Endodermal cell (in vitro differentiated cells): ENCODE results near the gene CORO2A. TPM values are rescaled to one million over a fixed set of nuclear protein-coding genes. Genes with fewer than 3 reads are reported as not detected.

Source experiments
- DNase-seq: peaks from one replicate; pipeline ENCODE4 v3.0.0-alpha.2; 2017
- H3K27ac ChIP-seq: 2 replicates; pipeline ENCODE4 v1.5.1; 2013; ENCODE audit warnings: mild to moderate bottlenecking, low read depth, low read length, moderate library complexity
- H3K27me3 ChIP-seq: 2 replicates; pipeline ENCODE4 v1.6.1; 2013; ENCODE audit warnings: mild to moderate bottlenecking, low read length, moderate library complexity; ENCODE audit not compliant: insufficient read depth, control insufficient read depth, poor library complexity, severe bottlenecking
- H3K36me3 ChIP-seq: 2 replicates; pipeline ENCODE4 v1.7.0; 2013; ENCODE audit warnings: mild to moderate bottlenecking, low read length, moderate library complexity; ENCODE audit not compliant: control insufficient read depth, insufficient read depth
- H3K4me1 ChIP-seq: one replicate; pipeline ENCODE4 v1.7.0; 2013; ENCODE audit warnings: low read length; ENCODE audit not compliant: control insufficient read depth, insufficient read depth
- H3K4me3 ChIP-seq: 2 replicates; pipeline ENCODE4 v1.5.1; 2013; ENCODE audit warnings: mild to moderate bottlenecking, low read length, moderate library complexity
- H3K9ac ChIP-seq: 2 replicates; pipeline ENCODE4 v1.6.1; 2013; ENCODE audit warnings: mild to moderate bottlenecking, low read length, moderate library complexity; ENCODE audit not compliant: poor library complexity, severe bottlenecking; ENCODE audit errors: extremely low read depth
- H3K9me3 ChIP-seq: 2 replicates; pipeline ENCODE4 v1.6.1; 2013; ENCODE audit warnings: mild to moderate bottlenecking, low read length, moderate library complexity; ENCODE audit not compliant: control insufficient read depth
- H3K27ac Mint-ChIP-seq: 2 replicates; pipeline ENCODE4 v1.8.0; 2020; ENCODE audit warnings: mixed read lengths
- H3K27me3 Mint-ChIP-seq: 2 replicates; pipeline ENCODE4 v1.8.0; 2021; ENCODE audit warnings: mild to moderate bottlenecking, mixed read lengths; ENCODE audit not compliant: insufficient read depth
- H3K36me3 Mint-ChIP-seq: 2 replicates; pipeline ENCODE4 v1.8.0; 2020; ENCODE audit warnings: low read depth, mixed read lengths
- H3K4me1 Mint-ChIP-seq: 2 replicates; pipeline ENCODE4 v1.8.0; 2020; ENCODE audit warnings: mixed read lengths
- H3K4me3 Mint-ChIP-seq: 2 replicates; pipeline ENCODE4 v1.8.0; 2020; ENCODE audit warnings: mild to moderate bottlenecking, moderate library complexity, mixed read lengths
- H3K9me3 Mint-ChIP-seq: 2 replicates; pipeline ENCODE4 v1.8.0; 2020; ENCODE audit warnings: mild to moderate bottlenecking, mixed read lengths
- WGBS, 2 experiments: methylation state at CpG; one replicate each; pipeline versions ENCODE4 v1.1.5 to v1.1.7; 2013; ENCODE audit warnings: missing lambda C conversion rate in 2 of 2, mixed read lengths in 1 of 2; ENCODE audit not compliant: insufficient coverage in 1 of 2, insufficient read length in 1 of 2; 5-methylcytosine and 5-hydroxymethylcytosine counted together
- total RNA-seq, 2 donors: library from RNA; stranded (reverse); fragmentation: NEBNext Ultra II Directional in 1 of 2; extraction: Animal tissue kit (Norgen Biotek cat#: 25700) in 1 of 2; gene quantifications; 2 replicates in 1 of 2; 3 replicates in 1 of 2; pipeline ENCODE4 v1.2.1, GENCODE V29; 2021
- TF ChIP-seq, protein P1 (sequence below): fragments of 200-600 bp; sonication (generic); conservative IDR thresholded peaks from 2 replicates; pipeline ENCODE4 v1.5.0; 2021; ENCODE audit warnings: antibody characterized with exemption, mild to moderate bottlenecking

The CORO2A gene
- total RNA-seq, 2 donors from 2014 or later, result 21.0 to 22.8 TPM

- H3K9me3 Mint-ChIP-seq, result no peaks in the 10 kb centered on the region
Observed at GRCh38 chr9:98158071-98158831, 34.2 kb downstream of the CORO2A start.

GRCh38 chr9:98157372-98157771 is 35.1 kb downstream of the CORO2A start:
- 96 to 98% methylated on average over 10 of the region's 10 CpGs for WGBS, 2 experiments
- Mint-ChIP-seq H3K36me3 (peaks cover 19% of the 10 kb centered on the region), H3K4me1 (no peaks in the 10 kb centered on the region), H3K9me3 (no peaks in the 10 kb centered on the region), H3K27ac (no peak overlapping the region), H3K4me3 (no peak overlapping the region), H3K27me3 (no peaks in the 10 kb centered on the region)
- no peaks in the 10 kb centered on the region for H3K27me3 ChIP-seq
- no peak overlapping the region for H3K4me3 ChIP-seq
- H3K9me3 ChIP-seq, result no peaks in the 10 kb centered on the region
- TF ChIP-seq, protein P1, sequence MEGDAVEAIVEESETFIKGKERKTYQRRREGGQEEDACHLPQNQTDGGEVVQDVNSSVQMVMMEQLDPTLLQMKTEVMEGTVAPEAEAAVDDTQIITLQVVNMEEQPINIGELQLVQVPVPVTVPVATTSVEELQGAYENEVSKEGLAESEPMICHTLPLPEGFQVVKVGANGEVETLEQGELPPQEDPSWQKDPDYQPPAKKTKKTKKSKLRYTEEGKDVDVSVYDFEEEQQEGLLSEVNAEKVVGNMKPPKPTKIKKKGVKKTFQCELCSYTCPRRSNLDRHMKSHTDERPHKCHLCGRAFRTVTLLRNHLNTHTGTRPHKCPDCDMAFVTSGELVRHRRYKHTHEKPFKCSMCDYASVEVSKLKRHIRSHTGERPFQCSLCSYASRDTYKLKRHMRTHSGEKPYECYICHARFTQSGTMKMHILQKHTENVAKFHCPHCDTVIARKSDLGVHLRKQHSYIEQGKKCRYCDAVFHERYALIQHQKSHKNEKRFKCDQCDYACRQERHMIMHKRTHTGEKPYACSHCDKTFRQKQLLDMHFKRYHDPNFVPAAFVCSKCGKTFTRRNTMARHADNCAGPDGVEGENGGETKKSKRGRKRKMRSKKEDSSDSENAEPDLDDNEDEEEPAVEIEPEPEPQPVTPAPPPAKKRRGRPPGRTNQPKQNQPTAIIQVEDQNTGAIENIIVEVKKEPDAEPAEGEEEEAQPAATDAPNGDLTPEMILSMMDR, result no peak
- peaks cover 22% of the 10 kb centered on the region for H3K36me3 ChIP-seq
- H3K4me1 ChIP-seq, result no peaks in the 10 kb centered on the region
- H3K9ac ChIP-seq, result no peak overlapping the region
- no peak overlapping the region for H3K27ac ChIP-seq
- no peak for DNase-seq

More at GRCh38 chr9:98158071-98158831, 34.2 kb downstream of the CORO2A start:
- Mint-ChIP-seq H3K4me3 (no peak overlapping the region), H3K27me3 (no peaks in the 10 kb centered on the region), H3K27ac (no peak overlapping the region), H3K36me3 (peaks cover 14% of the 10 kb centered on the region), H3K4me1 (no peaks in the 10 kb centered on the region)
- Histone ChIP-seq H3K27ac (no peak overlapping the region), H3K4me3 (no peak overlapping the region), H3K36me3 (peaks cover 16% of the 10 kb centered on the region), H3K4me1 (no peaks in the 10 kb centered on the region), H3K27me3 (no peaks in the 10 kb centered on the region), H3K9ac (no peak overlapping the region), H3K9me3 (no peaks in the 10 kb centered on the region)
- no peak for DNase-seq
- WGBS, 2 experiments, result 92 to 100% methylated on average over 4 of the region's 4 CpGs
- TF ChIP-seq, protein P1, result no peak

- H3K4me1 ChIP-seq, result no peaks in the 10 kb centered on the region
- Mint-ChIP-seq H3K9me3 (no peaks in the 10 kb centered on the region), H3K4me1 (no peaks in the 10 kb centered on the region), H3K27ac (no peak overlapping the region), H3K4me3 (no peak overlapping the region), H3K27me3 (no peaks in the 10 kb centered on the region), H3K36me3 (peaks cover 19% of the 10 kb centered on the region)
- 100% methylated on average over 1 to 2 of the region's 2 CpGs for WGBS, 2 experiments
- H3K27ac ChIP-seq, result no peak overlapping the region
- H3K27me3 ChIP-seq, result no peaks in the 10 kb centered on the region
- H3K9me3 ChIP-seq, result no peaks in the 10 kb centered on the region
- DNase-seq, result no peak
- H3K4me3 ChIP-seq, result no peak overlapping the region
- peaks cover 25% of the 10 kb centered on the region for H3K36me3 ChIP-seq
- no peak overlapping the region for H3K9ac ChIP-seq
- TF ChIP-seq, protein P1, result no peak
Observed at GRCh38 chr9:98154678-98155077, 37.8 kb downstream of the CORO2A start.
